ENCODE data around the gene COPS6.

GRCh38 chr7:100066953-100067352, 21.8 kb upstream of the COPS6 start:
- TF ChIP-seq POU2F2 (IDR thresholded peaks at IDR 0.05; ENCODE audit: low read depth, low read length) (no peak), POLR2AphosphoS5 (IDR thresholded peaks at IDR 0.05; ENCODE audit: low read depth, low read length) (peak; percentile 47; the same call in 1 of the 2 replicates)
